ENCODE data around the gene CYB561D1. TPM values are rescaled to one million over a fixed set of nuclear protein-coding genes. Genes with fewer than 3 reads are reported as not detected.

CYB561D1 gene
- total RNA-seq, 2 experiments from 2014 or later = 12.0 to 15.0 TPM

GRCh38 chr1:109483672-109484518 is 10.0 kb upstream of the CYB561D1 start, which contains the start of gene ATXN7L2:
TSS of gene ATXN7L2 (plus strand) at chr1:109483905. CDS start at chr1:109483954, 49 bp downstream.
- Histone ChIP-seq H3K36me3 (ENCODE audit: insufficient read depth, low read length) (peaks cover 10% of the 10 kb centered on the region), H3K4me1 (ENCODE audit: insufficient read depth, low read length) (peaks cover 23% of the 10 kb centered on the region), H3K27me3 (ENCODE audit: control insufficient read depth in 1 of 2, insufficient read depth in 2 of 2, low read length in 2 of 2) (no peaks in the 10 kb centered on the region), H3K9me3 (ENCODE audit: control insufficient read depth in 1 of 2, insufficient read depth in 1 of 2, low read length in 2 of 2) (no peaks in the 10 kb centered on the region), H3K27ac (ENCODE audit: low read depth in 1 of 2, low read length in 2 of 2) (peak within 1 kb of the TSS; percentile 74 to 78), H3K4me3 (ENCODE audit: low read length) (peak within 1 kb of the TSS; percentile 76)
- ATAC-seq (ENCODE audit: poor library complexity) (peak; percentile 83), DNase-seq (peak; percentile 86 to 98 (median 92))
- no peak for TF ChIP-seq CTCF (IDR thresholded peaks at IDR 0.05)
- peak within 1 kb of the TSS; percentile 93 for H3K4me3 Mint-ChIP-seq
- intact Hi-C loops (cut with DNase I, micrococcal nuclease) = loop anchor here (1.0 to 10.0 kb wide), 9 partner anchors 57 to 551 kb away; partner anchors contain the start of genes PSMA5 (in 2 of the 2), AHCYL1 (in 1 of the 2), CELSR2 (in 1 of the 2) and ELAPOR1 (in 1 of the 2)
- peaks cover 1% of the 10 kb centered on the region for H3K27me3 Mint-ChIP-seq
- H3K36me3 Mint-ChIP-seq (ENCODE audit: low read depth) = peaks cover 24% of the 10 kb centered on the region
- H3K27ac Mint-ChIP-seq = peak within 1 kb of the TSS; percentile 87
- ChIA-PET CTCF (interaction anchor here (1.0 to 4.3 kb wide), 4 partner anchors 9 to 65 kb away, joined by 4 to 30 read pairs (median 13); partner anchors contain the start of genes CYB561D1 and GNAI3), POLR2A (interaction anchor here (0.6 to 4.7 kb wide), 25 partner anchors 8 to 551 kb away, joined by 3 to 76 read pairs (median 5); partner anchors contain the start of genes AMIGO1, AMPD2, CYB561D1 and GNAI3)
- no peaks in the 10 kb centered on the region for H3K9me3 Mint-ChIP-seq
- peaks cover 39% of the 10 kb centered on the region for H3K4me1 Mint-ChIP-seq (ENCODE audit: low read depth)

- Mint-ChIP-seq H3K27me3 (no peaks in the 10 kb centered on the region), H3K4me1 (ENCODE audit: low read depth) (peaks cover 39% of the 10 kb centered on the region), H3K36me3 (ENCODE audit: low read depth) (peaks cover 24% of the 10 kb centered on the region), H3K4me3 (peak overlapping the region; percentile 93), H3K27ac (peak overlapping the region; percentile 87), H3K9me3 (no peaks in the 10 kb centered on the region)
- ChIA-PET POLR2A (interaction anchor here (0.6 to 4.7 kb wide), 21 partner anchors 8 to 550 kb away, joined by 3 to 76 read pairs (median 7); partner anchors contain the start of genes AMIGO1, AMPD2, CYB561D1 and GNAI3), CTCF (interaction anchor here (1.0 to 4.3 kb wide), 3 partner anchors 9 to 64 kb away, joined by 6 to 30 read pairs (median 20); partner anchors contain the start of genes CYB561D1 and GNAI3)
- H3K4me1 ChIP-seq (ENCODE audit: insufficient read depth, low read length) = peaks cover 21% of the 10 kb centered on the region
- no peaks in the 10 kb centered on the region for H3K9me3 ChIP-seq (ENCODE audit: control insufficient read depth in 1 of 2, insufficient read depth in 1 of 2, low read length in 2 of 2)
- TF ChIP-seq CTCF (IDR thresholded peaks at IDR 0.05) = no peak
- DNase-seq (no peak), ATAC-seq (ENCODE audit: poor library complexity) (no peak)
- H3K27me3 ChIP-seq (ENCODE audit: control insufficient read depth in 1 of 2, insufficient read depth in 2 of 2, low read length in 2 of 2) = no peaks in the 10 kb centered on the region
- no peak overlapping the region for H3K27ac ChIP-seq (ENCODE audit: low read depth in 1 of 2, low read length in 2 of 2)
- intact Hi-C loops (cut with DNase I, micrococcal nuclease) = loop anchor here (1.0 to 10.0 kb wide), 6 partner anchors 58 to 370 kb away; partner anchors contain the start of genes CELSR2 (in 1 of the 2), ELAPOR1 (in 1 of the 2), PSMA5 (in 1 of the 2) and PSRC1 (in 1 of the 2)
- peaks cover 10% of the 10 kb centered on the region for H3K36me3 ChIP-seq (ENCODE audit: insufficient read depth, low read length)
- peak overlapping the region; percentile 76 for H3K4me3 ChIP-seq (ENCODE audit: low read length)
Measured at GRCh38 chr1:109484519-109484975, 9.3 kb upstream of the CYB561D1 start.

- Mint-ChIP-seq H3K27me3 (no peaks in the 10 kb centered on the region), H3K27ac (peak overlapping the region; percentile 87), H3K9me3 (no peaks in the 10 kb centered on the region), H3K4me1 (ENCODE audit: low read depth) (peaks cover 39% of the 10 kb centered on the region), H3K36me3 (ENCODE audit: low read depth) (peaks cover 24% of the 10 kb centered on the region), H3K4me3 (peak overlapping the region; percentile 93)
- Histone ChIP-seq H3K9me3 (ENCODE audit: control insufficient read depth in 1 of 2, insufficient read depth in 1 of 2, low read length in 2 of 2) (no peaks in the 10 kb centered on the region), H3K36me3 (ENCODE audit: insufficient read depth, low read length) (peaks cover 15% of the 10 kb centered on the region), H3K4me1 (ENCODE audit: insufficient read depth, low read length) (peaks cover 21% of the 10 kb centered on the region), H3K27ac (ENCODE audit: low read depth in 1 of 2, low read length in 2 of 2) (no peak overlapping the region), H3K27me3 (ENCODE audit: control insufficient read depth in 1 of 2, insufficient read depth in 2 of 2, low read length in 2 of 2) (no peaks in the 10 kb centered on the region), H3K4me3 (ENCODE audit: low read length) (peak overlapping the region; percentile 76)
- ChIA-PET POLR2A (interaction anchor here (0.6 to 4.7 kb wide), 7 partner anchors 10 to 385 kb away, joined by 3 to 76 read pairs (median 21); partner anchors contain the start of genes CYB561D1, GNAI3 and PSMA5), CTCF (interaction anchor here (3.1 to 4.3 kb wide), 2 partner anchors 8 to 47 kb away, joined by 20 to 30 read pairs; partner anchors contain the start of gene CYB561D1)
- DNase-seq (no peak), ATAC-seq (ENCODE audit: poor library complexity) (no peak)
- TF ChIP-seq CTCF (IDR thresholded peaks at IDR 0.05) = no peak
- intact Hi-C loops (cut with DNase I, micrococcal nuclease) = loop anchor here in 1 of 2 experiments (10.0 kb wide), 1 partner anchor 370 kb away; the partner anchor contains the start of gene ELAPOR1
Measured at GRCh38 chr1:109485001-109485400, 8.9 kb upstream of the CYB561D1 start.
